IPS-20b (cell line): ENCODE data around the gene DMRTC1B.
"Not testable (repeated sequence)": the region's sequence is repeated elsewhere in the genome, so short reads cannot be mapped to it uniquely, and the experiment has no call there.

ENCODE experiments used
- H3K27ac ChIP-seq: one replicate; pipeline ENCODE4 v1.5.1; 2013; ENCODE audit warnings: low read length
- H3K27me3 ChIP-seq: 2 replicates; pipeline ENCODE4 v1.6.1; 2013; ENCODE audit warnings: mild to moderate bottlenecking, low read length, inconsistent platforms; ENCODE audit not compliant: insufficient read depth
- H3K36me3 ChIP-seq: 2 replicates; pipeline ENCODE4 v1.6.1; 2013; ENCODE audit warnings: low read depth, mild to moderate bottlenecking, inconsistent platforms, low read length, moderate library complexity; ENCODE audit not compliant: insufficient read depth
- H3K4me1 ChIP-seq: 2 replicates; pipeline ENCODE4 v1.6.1; 2013; ENCODE audit warnings: mild to moderate bottlenecking, control low read depth, inconsistent platforms, low read length, moderate library complexity; ENCODE audit not compliant: insufficient read depth
- H3K4me3 ChIP-seq: 2 replicates; pipeline ENCODE4 v1.5.1; 2013; ENCODE audit warnings: mild to moderate bottlenecking, low read length, inconsistent platforms
- H3K9ac ChIP-seq: 2 replicates; pipeline ENCODE4 v1.6.1; 2013; ENCODE audit warnings: low read depth, mild to moderate bottlenecking, inconsistent platforms, low read length, moderate library complexity
- H3K9me3 ChIP-seq: 2 replicates; pipeline ENCODE4 v1.6.1; 2013; ENCODE audit warnings: mild to moderate bottlenecking, low read depth, low read length, inconsistent platforms; ENCODE audit not compliant: insufficient read depth

The DMRTC1B gene

GRCh38 chrX:72776653-72777466, at the start of gene DMRTC1B:
Gene DMRTC1B, plus strand, starts transcription at chrX:72776890. Its CDS starts 68,246 bp downstream, at chrX:72845136.
- H3K27me3 ChIP-seq, H3K4me3 ChIP-seq, H3K36me3 ChIP-seq, H3K9ac ChIP-seq, H3K4me1 ChIP-seq, H3K27ac ChIP-seq, H3K9me3 ChIP-seq: not testable (repeated sequence)

- Histone ChIP-seq H3K27me3 (no peaks in the 10 kb centered on the region), H3K4me1 (no peaks in the 10 kb centered on the region), H3K9me3 (no peaks in the 10 kb centered on the region), H3K4me3 (no peak overlapping the region), H3K36me3 (no peaks in the 10 kb centered on the region), H3K27ac (no peak overlapping the region), H3K9ac (no peak overlapping the region)
Observed at GRCh38 chrX:72727846-72728245, 48.8 kb upstream of the DMRTC1B start.

- not testable (repeated sequence) for H3K36me3 ChIP-seq, H3K9me3 ChIP-seq
Observed at GRCh38 chrX:72733636-72734035, 43.1 kb upstream of the DMRTC1B start.

DNA sequence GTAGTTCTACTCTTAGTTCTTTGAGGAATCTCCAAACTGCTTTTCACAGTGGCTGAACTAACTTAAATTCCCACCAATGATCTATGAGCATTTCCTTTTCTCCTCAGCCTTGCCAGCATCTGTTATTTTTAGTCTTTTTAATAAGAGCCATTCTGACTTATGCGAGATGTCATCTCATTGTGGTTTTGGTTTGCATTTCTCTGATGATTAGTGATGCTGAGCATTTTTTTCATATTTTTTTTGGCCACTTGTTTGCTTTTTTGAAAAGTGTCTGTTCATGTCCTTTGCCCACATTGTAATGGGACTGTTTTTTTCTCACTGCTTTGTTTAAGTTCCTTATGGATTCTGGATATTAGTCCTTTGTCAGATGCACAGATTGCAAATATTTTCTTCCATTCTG, 41.1 kb upstream of the DMRTC1B start:
- no peaks in the 10 kb centered on the region for H3K27me3 ChIP-seq
- no peak overlapping the region for H3K27ac ChIP-seq
- H3K36me3 ChIP-seq: no peaks in the 10 kb centered on the region
- no peaks in the 10 kb centered on the region for H3K4me1 ChIP-seq
- no peak overlapping the region for H3K9ac ChIP-seq
- H3K4me3 ChIP-seq: no peak overlapping the region
- no peaks in the 10 kb centered on the region for H3K9me3 ChIP-seq

More at GRCh38 chrX:72733636-72734035, 43.1 kb upstream of the DMRTC1B start:
- H3K27ac ChIP-seq, H3K4me3 ChIP-seq, H3K27me3 ChIP-seq, H3K9ac ChIP-seq, H3K4me1 ChIP-seq: not testable (repeated sequence)

- not testable (repeated sequence) for H3K27me3 ChIP-seq, H3K36me3 ChIP-seq, H3K4me1 ChIP-seq, H3K27ac ChIP-seq, H3K9ac ChIP-seq, H3K4me3 ChIP-seq, H3K9me3 ChIP-seq
Observed at GRCh38 chrX:72745546-72745945, 31.1 kb upstream of the DMRTC1B start.

- H3K36me3 ChIP-seq, H3K4me1 ChIP-seq, H3K9ac ChIP-seq, H3K4me3 ChIP-seq, H3K27me3 ChIP-seq, H3K9me3 ChIP-seq, H3K27ac ChIP-seq: not testable (repeated sequence)
Observed at GRCh38 chrX:72748545-72748944, 28.1 kb upstream of the DMRTC1B start.

DNA sequence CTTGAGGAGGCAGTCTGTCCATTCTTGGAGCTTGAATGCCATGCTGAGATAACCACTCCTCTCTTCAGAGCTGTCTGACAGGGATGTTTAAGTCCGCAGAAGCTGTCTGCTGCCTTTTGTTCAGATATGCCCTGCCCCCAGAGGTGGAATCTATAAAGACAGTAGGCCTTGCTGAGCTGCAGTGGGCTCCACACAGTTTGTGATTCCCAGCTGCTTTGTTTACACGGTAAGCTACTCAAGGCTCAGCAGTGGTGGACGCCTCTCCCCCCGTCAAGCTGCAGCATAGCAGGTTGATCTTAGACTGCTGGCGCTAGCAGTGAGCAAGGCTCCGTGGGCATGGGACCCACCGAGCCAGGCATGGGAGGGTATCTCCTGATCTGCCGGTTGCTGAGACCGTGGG, 16.2 kb upstream of the DMRTC1B start:
- H3K27ac ChIP-seq, H3K4me3 ChIP-seq, H3K4me1 ChIP-seq, H3K27me3 ChIP-seq, H3K36me3 ChIP-seq, H3K9me3 ChIP-seq, H3K9ac ChIP-seq: not testable (repeated sequence)

DNA sequence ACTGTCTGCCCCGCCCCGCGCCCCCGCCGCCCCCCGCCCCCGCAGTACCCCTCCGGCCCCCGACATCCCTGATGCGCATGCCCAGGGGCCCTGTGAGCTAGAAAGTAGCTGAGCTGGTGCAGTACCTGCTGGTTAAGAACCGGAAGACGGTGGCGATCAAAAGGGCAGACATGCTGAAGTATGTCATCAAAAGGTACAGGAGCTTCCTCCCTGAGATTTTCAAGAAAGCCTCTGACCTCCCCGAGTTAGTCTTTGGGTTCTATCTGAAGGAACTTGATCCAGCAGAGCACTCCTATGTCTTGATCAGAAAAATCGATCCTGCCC, 739 bp downstream of the DMRTC1B start:
- not testable (repeated sequence) for H3K9me3 ChIP-seq, H3K27ac ChIP-seq, H3K9ac ChIP-seq, H3K4me3 ChIP-seq, H3K27me3 ChIP-seq, H3K36me3 ChIP-seq, H3K4me1 ChIP-seq

- not testable (repeated sequence) for H3K4me3 ChIP-seq, H3K9me3 ChIP-seq, H3K36me3 ChIP-seq, H3K9ac ChIP-seq, H3K4me1 ChIP-seq, H3K27me3 ChIP-seq, H3K27ac ChIP-seq
Observed at GRCh38 chrX:72778146-72778545, 1.5 kb downstream of the DMRTC1B start.

- not testable (repeated sequence) for H3K9ac ChIP-seq, H3K27me3 ChIP-seq, H3K4me1 ChIP-seq, H3K9me3 ChIP-seq, H3K27ac ChIP-seq, H3K4me3 ChIP-seq, H3K36me3 ChIP-seq
Observed at GRCh38 chrX:72782560-72782959, 5.9 kb downstream of the DMRTC1B start, which contains the start of gene FAM236B. Gene FAM236B, minus strand, starts transcription at chrX:72782660. Its CDS starts 100 bp downstream, at chrX:72782560.

GRCh38 chrX:72783365-72783936, 6.8 kb downstream of the DMRTC1B start:
- H3K36me3 ChIP-seq, H3K9me3 ChIP-seq, H3K4me1 ChIP-seq, H3K27me3 ChIP-seq, H3K4me3 ChIP-seq, H3K9ac ChIP-seq, H3K27ac ChIP-seq: not testable (repeated sequence)

- not testable (repeated sequence) for H3K27ac ChIP-seq, H3K36me3 ChIP-seq, H3K9me3 ChIP-seq, H3K4me3 ChIP-seq, H3K9ac ChIP-seq, H3K27me3 ChIP-seq, H3K4me1 ChIP-seq
Observed at GRCh38 chrX:72783964-72784363, 7.3 kb downstream of the DMRTC1B start.
